GM18951 (cell line): ENCODE data around the gene DBH.

ENCODE experiments used
- POLR2A ChIP-seq: IDR thresholded peaks from 4 replicates; pipeline ENCODE4 v1.6.1; 2011; ENCODE audit warnings: mild to moderate bottlenecking; ENCODE audit not compliant: insufficient read length, insufficient read depth; ENCODE audit errors: extremely low read depth
- in situ Hi-C: fragments of 300-500 bp; cut with MboI; formaldehyde crosslinking; loops from one replicate; pipeline ENCODE4 v1.12.0; 2022; ENCODE audit warnings: low sequenced_read_pairs, mixed read lengths, inconsistent platforms; ENCODE audit not compliant: unreplicated experiment

The DBH gene

DNA sequence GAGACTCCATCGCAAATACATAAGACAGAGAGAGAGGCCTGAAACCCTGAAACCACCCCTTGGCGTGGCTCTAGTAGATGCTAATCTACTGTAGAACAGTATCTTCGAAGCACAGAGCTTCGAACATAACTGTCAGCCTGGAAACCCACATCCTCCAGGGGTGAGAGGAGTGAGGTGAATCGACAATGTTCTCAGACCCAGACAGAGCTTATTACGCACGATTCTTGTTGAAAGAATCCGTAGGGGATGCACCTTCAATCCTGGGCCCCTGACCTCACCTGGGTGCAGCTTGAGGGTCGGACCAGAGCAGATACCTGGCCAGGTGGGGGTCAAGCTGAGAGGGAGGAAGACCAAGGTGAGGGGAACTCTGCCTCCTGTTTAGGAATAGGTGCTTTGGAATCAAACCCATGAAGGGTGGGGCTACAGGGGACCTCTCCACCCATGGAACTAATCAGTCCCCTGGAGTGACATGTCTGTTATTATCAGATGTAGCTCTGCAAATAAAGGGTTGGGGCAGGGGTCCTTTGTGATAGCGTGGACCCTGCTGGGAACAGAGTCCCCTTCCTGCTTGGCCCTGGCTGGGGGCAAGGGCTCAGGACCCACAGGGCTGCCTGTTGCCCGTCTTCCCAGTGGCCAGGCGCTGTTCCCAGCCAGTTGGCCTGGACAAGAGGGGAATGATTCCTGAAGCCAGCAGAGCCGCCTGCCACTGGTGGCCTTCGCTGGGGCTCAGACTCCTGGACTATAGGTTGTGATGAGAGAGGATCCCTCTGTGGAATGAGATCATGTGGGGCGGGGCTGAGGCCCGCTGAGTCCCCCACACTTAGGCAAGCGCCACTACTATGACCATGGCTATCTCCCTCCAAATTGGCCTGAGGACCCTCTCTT, 41.2 kb downstream of the DBH start:
- no peak for TF ChIP-seq POLR2A
- in situ Hi-C loops = no loop called here

DNA sequence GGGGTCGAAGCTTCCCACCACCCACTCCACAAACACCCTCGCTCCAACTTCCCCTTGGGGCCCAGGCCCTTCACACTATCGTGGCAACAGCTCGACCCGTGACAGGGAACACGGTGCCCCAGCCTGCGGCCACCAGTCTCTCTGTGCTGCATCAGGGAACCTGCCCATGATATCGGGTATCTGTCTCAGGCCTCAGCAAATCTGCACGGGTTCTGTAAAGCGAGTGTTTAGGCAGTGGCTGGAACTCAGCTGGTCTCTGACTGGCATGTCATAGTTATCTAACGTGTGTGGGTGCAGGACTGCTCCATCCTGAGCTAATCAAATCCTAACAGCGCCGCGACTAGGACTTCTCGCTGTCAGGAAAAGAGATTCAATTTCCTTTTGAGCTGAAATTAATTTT, 42.9 kb downstream of the DBH start:
- TF ChIP-seq POLR2A = no peak
- in situ Hi-C loops = no loop called here

DNA sequence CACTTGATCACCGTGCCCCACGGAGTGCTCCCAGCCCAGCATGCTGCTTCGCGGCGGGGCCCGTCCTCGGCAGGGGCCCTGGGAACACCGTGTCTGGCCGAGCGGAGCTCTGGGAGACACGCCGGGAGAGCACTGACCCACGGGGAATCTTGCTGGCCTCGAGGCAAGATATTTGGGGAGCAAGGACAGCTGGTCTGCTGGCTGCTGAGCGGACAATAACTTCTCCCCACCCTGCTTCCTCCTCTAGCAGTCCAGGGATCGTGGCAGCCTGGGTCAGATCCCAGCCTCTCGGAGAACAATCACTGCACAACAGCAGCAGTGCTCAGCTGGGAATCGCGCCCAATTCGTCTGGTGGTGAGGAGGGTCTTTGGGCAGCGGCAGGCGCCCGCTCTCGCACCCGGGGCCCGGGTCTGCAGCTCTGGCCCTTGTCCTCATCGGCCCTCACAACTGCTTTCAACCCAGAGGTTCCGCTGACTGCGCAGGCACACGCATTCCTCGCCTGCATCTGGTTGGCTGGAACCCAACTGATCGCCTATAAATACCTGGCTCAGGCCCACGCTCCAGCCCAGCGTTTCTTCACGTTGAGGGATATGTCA, 43.4 kb downstream of the DBH start:
- no peak for TF ChIP-seq POLR2A
- in situ Hi-C loops = no loop called here

DNA sequence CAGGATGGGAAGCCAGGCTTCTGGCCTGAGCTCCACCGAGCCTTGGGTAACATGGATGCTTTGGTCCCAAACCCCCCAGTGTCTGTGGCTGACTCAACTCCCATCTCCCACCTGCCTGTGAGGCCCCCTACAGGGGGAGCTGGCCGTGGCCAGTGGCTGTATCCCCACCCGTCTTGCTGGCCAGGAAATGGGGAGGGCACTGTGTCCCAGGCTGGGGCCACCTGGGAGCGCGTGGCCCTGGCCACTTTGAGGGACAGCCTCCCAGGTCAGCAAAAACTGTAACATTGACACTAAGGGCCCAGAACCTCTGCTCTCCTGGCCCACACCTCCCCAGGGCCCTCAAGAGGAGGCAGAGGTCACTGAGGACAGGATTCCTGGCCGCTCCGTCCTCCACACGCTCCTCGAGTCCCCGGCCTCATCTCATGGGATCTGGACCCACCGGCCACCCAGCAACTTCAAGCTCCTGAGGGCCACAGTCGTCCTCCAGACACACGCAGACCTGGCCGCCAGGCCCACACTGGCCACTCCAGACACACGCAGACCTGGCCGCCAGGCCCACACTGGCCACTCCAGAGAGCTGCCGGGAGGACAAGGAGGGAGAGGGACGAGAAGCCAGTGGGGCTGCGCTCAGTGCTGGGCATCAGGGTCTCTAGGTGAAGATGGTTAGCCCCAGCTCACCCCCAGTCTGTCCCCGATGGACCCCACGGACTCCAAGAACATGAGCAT, 44.2 kb downstream of the DBH start:
- in situ Hi-C loops = no loop called here
- no peak for TF ChIP-seq POLR2A

DNA sequence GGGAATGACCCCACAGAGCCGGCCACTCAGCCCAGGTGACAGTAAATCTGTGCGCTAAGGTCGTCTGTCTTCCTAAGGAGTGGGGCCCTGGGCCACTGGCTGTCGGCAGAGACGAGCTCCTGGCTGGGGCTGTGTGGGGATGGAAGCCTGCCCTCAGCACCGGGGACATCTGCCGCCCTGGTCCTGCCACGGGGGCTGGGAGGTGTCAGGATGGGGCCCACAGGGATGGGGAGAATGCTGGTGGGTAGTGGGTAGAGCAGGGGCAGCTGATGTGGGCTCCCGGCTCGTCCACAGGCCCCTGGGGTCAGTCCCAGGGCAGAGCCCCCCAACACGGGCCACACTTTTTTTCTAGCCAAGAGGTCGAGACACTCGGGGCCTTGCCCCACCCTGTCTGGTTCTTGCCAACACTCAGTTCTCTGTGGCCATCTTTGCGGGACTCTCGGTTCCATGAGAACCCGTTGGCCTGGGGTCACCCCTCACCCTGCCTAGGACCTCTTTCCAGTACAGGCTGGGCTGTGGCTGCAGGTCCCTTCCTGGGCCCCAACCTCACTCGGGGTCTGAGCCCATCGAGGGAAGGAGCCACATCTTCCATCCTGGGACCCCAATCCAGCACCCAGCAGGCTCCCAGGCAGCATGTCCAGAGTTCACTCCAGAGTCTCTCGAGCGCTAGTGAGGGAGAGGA, 45.0 kb downstream of the DBH start:
- TF ChIP-seq POLR2A = no peak
- in situ Hi-C loops = no loop called here

DNA sequence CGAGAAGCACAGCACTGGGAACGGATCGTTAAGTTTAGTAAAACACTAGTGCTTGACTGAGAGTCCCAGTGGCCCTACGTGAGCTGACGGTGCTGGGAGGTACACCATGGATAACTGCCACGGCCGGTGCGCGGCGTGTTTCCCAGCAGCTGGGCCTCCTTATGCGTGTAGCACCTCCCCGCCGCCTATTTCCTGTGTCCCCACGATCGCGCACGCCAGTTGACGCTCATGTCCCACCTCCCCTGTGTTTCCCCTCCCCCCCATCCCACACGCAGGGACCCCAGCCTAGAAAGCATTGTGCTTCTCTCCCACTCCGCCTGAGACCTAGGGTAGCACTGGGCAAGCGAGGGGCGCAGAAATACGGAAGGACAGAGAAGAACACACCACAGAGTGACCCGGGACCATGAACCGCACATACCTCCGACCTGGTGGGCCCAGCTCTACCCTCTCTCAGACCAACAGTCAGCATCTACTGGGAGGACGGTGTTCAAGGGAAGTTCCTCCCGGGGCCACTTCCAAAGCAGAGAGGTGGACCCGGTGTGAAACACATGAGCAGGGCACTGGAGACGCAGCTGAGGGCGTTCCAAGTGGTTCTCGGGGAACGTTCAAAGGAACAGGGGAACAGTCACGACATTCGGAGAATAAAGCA, 45.6 kb downstream of the DBH start:
- no peak for TF ChIP-seq POLR2A
- in situ Hi-C loops = no loop called here

DNA sequence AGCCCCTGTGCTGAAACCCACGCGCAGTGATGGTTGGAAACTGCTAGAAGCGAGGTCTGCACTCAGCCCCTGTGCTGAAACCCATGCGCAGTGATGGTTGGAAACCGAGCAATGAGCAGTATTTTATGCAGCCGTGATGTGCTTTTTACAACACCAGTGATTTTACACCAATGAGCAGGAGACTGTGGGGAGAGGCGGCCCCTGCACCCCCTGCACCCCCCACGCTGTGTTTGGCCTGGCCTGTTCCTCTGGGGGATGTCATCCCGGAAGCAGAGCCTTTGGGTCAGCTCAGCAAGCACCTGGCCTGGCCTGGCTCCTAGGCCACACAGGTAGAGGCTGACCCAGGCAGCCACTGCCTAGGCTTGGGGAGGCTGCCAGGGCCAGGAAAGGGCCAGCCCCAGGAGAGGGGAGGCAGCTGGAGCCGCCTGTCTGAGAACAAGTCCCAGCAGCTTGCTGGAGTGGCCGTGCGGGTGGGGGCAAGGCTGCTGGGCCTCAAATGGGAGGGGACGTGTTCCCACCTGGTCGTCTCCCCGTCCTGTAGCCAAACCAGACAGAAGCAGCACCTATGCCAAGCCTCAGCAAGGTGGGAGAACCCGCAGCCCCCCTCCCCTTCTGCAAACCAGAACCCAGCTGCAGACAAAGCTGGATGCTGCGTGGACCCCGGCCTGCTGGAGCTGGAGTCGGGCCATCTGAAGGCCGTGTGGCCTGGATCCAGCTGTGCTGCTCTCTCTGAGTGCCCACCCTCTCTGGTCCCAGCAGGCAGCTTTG, 46.8 kb downstream of the DBH start:
- TF ChIP-seq POLR2A = no peak
- in situ Hi-C loops = no loop called here

DNA sequence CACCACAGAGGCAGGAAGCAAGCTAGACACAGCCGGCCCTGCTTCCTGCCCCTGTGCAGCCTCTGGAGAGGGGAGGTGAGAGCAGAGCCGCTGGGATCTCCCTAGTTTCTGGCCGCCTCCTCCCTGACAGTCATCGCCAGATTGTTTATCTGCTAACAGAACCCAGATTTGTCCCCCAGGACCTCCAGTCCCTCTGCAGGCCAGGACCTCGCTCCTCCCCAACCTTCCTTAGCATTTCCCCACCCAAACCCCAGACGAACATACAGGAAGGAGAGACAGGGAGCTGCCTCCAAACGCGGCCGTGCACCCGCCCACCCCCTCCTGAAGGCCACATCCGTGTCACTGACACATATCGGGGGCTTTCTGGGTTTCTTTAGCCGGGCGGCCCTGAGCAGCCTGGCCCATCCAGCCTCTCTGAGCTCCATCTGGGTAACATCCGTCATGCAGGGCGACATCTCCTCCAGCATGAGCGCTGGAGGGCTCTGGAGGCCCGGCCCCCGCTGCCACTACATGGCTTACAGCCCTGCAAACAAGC, 47.5 kb downstream of the DBH start:
- no peak for TF ChIP-seq POLR2A
- in situ Hi-C loops = no loop called here

DNA sequence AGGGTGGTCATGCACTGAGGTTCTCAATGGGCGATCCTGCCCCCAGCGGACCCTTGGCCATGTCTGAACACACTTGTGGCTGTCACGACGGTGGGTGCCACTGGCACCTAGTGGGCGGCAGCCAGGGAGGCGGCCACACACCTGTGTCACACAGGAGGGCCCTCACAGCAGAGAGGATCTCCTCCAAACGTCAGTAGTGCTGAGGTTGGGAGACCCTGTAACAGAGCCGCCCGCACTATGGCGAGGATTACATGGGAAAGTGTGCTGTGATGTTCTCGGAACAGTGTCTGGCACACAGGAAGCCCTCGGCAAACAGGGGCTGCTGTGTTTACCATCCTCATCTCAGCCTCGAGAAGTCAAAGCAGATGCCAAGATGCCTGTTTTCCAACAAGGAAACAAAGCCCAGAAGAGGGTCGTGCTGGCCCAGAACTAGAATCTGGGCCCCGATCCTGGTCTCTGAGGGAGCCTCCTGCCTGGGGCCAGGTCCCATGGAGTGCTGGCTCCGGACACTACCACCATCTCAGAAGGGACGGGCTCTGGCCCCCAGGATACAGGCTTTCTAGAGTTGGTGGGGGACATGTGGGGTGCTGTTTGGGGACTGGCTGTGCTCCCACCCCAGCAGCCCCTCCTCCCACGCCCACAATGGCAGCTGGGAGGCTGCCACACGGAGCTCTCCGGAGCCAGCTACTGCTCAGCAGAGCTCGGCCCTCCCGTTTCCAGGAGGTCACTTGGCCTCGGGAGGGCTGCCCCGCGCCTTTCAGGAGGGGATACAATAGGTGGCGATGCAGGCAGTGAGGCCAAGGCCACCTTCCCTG, 48.2 kb downstream of the DBH start:
- TF ChIP-seq POLR2A = no peak
- in situ Hi-C loops = no loop called here

DNA sequence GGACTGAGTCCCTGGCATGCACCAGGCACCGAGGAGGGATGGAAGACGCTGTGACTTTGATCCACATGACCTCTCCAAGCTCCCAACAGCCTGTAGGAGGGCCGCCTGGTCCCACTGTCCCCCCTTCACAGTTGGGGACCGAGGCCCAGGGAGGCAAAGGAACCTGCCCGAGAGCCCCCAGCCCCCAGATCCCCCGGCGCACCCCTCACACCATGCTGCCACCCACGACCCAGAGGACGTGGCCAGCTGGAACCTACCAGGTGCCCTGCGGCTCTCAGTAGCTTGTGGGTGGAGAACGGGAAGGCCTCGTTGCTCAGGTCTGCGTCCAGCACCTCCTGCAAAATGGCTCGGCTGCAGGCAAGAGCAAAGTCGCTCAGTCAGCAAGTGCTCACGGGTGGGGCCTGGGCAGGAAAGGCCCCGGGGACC, 48.8 kb downstream of the DBH start:
- in situ Hi-C loops = no loop called here
- no peak for TF ChIP-seq POLR2A

DNA sequence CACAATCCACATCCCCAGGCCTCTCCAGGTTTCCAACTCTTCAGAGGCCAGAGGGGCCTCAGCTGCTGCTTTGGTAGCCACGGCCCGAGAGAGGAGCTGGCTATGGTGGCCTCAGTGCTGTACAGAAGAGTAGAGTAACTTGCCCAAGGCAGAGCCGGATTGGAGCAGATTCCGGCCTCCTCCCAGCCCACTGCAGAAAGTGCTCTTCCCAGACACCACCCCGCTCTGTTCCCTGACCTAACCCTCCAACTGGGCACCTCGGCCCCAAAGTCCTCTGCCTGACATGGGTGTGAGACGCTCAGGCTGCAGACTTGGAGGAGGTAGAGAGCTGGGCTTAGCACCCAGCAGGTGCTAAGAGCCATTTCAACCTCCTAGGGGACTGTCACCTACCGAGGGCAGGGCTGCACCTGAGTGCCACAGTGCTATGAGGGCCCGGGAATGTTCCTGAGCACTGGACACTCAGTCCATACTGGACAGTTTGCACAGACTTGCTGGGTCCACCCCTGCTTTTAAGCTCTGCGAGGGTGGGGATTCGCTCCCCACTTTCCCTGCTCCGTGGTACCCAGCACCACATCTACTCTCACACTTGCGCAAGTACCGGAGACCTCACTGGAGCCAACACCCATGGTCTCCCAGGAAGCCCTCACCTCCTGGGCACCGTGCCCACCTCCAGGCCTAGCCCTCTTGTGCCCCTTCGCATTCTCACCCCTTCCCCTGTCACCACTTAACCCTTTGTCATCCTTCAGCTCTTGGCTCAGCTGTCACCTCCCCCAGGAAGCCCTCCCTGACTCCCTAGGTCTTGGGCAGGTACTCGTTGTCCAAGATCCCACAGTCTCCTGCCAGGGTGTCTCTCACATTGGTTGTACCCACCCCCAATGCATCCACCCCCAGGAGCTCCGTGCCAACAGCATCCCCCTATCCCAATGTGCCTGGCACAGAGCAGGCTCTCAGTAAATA, 49.8 kb downstream of the DBH start:
- in situ Hi-C loops = no loop called here
- TF ChIP-seq POLR2A = no peak
